Measurements from ENCODE around the gene TSPAN9. TPM values are rescaled to one million over a fixed set of nuclear protein-coding genes. Genes with fewer than 3 reads are reported as not detected.

TSPAN9 gene
- total RNA-seq, 3 donors from 2014 or later (not counting 1 experiment from before 2014, with no cell fraction given) = 0.86 to 1.6 (median 1.1) TPM

- H3K4me1 ChIP-seq (ENCODE audit: control insufficient read depth, insufficient read depth, low read length) = no peaks in the 10 kb centered on the region
- no peaks in the 10 kb centered on the region for H3K9me3 ChIP-seq (ENCODE audit: control insufficient read depth, insufficient read depth, low read length)
- TF ChIP-seq, protein P1, sequence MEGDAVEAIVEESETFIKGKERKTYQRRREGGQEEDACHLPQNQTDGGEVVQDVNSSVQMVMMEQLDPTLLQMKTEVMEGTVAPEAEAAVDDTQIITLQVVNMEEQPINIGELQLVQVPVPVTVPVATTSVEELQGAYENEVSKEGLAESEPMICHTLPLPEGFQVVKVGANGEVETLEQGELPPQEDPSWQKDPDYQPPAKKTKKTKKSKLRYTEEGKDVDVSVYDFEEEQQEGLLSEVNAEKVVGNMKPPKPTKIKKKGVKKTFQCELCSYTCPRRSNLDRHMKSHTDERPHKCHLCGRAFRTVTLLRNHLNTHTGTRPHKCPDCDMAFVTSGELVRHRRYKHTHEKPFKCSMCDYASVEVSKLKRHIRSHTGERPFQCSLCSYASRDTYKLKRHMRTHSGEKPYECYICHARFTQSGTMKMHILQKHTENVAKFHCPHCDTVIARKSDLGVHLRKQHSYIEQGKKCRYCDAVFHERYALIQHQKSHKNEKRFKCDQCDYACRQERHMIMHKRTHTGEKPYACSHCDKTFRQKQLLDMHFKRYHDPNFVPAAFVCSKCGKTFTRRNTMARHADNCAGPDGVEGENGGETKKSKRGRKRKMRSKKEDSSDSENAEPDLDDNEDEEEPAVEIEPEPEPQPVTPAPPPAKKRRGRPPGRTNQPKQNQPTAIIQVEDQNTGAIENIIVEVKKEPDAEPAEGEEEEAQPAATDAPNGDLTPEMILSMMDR (IDR thresholded peaks at IDR 0.05) = no peak
- Mint-ChIP-seq H3K9me3 (no peaks in the 10 kb centered on the region), H3K36me3 (no peaks in the 10 kb centered on the region), H3K27me3 (ENCODE audit: low read depth in 2 of 2) (peaks cover 0 to 10% of the 10 kb centered on the region in 2 donors), H3K4me1 (no peaks in the 10 kb centered on the region), H3K27ac (no peak overlapping the region), H3K4me3 (no peak overlapping the region)
- H3K27ac ChIP-seq (ENCODE audit: low read length) = no peak overlapping the region
- no peaks in the 10 kb centered on the region for H3K36me3 ChIP-seq (ENCODE audit: control insufficient read depth, insufficient read depth, low read length)
- intact Hi-C loops (cut with micrococcal nuclease) = no loop called here
- ATAC-seq (no peak), DNase-seq (no peak)
- 85% methylated on average over 6 of the region's 6 CpGs for WGBS (ENCODE audit: insufficient coverage)
- H3K27me3 ChIP-seq (ENCODE audit: control insufficient read depth, insufficient read depth, low read length) = no peaks in the 10 kb centered on the region
- no peak overlapping the region for H3K4me3 ChIP-seq (ENCODE audit: low read length)
Observed at GRCh38 chr12:3161861-3162260, 84.7 kb downstream of the TSPAN9 start.

GRCh38 chr12:3164454-3165077 is 87.4 kb downstream of the TSPAN9 start:
- no peaks in the 10 kb centered on the region for H3K9me3 Mint-ChIP-seq
- TF ChIP-seq, protein P1 (IDR thresholded peaks at IDR 0.05) = no peak
- intact Hi-C loops (cut with micrococcal nuclease) = no loop called here
- no peaks in the 10 kb centered on the region for H3K9me3 ChIP-seq (ENCODE audit: control insufficient read depth, insufficient read depth, low read length)
- ATAC-seq (no peak), DNase-seq (no peak)
- H3K27ac Mint-ChIP-seq = no peak overlapping the region
- no peak overlapping the region for H3K27ac ChIP-seq (ENCODE audit: low read length)
- no peaks in the 10 kb centered on the region for H3K36me3 ChIP-seq (ENCODE audit: control insufficient read depth, insufficient read depth, low read length)
- H3K36me3 Mint-ChIP-seq = no peaks in the 10 kb centered on the region
- H3K4me3 Mint-ChIP-seq = no peak overlapping the region
- H3K27me3 ChIP-seq (ENCODE audit: control insufficient read depth, insufficient read depth, low read length) = no peaks in the 10 kb centered on the region
- WGBS (ENCODE audit: insufficient coverage) = 86% methylated on average over 11 of the region's 11 CpGs
- no peaks in the 10 kb centered on the region for H3K4me1 Mint-ChIP-seq
- H3K27me3 Mint-ChIP-seq (ENCODE audit: low read depth in 2 of 2) = peaks cover 0 to 13% of the 10 kb centered on the region in 2 donors
- H3K4me3 ChIP-seq (ENCODE audit: low read length) = no peak overlapping the region
- no peaks in the 10 kb centered on the region for H3K4me1 ChIP-seq (ENCODE audit: control insufficient read depth, insufficient read depth, low read length)

DNA sequence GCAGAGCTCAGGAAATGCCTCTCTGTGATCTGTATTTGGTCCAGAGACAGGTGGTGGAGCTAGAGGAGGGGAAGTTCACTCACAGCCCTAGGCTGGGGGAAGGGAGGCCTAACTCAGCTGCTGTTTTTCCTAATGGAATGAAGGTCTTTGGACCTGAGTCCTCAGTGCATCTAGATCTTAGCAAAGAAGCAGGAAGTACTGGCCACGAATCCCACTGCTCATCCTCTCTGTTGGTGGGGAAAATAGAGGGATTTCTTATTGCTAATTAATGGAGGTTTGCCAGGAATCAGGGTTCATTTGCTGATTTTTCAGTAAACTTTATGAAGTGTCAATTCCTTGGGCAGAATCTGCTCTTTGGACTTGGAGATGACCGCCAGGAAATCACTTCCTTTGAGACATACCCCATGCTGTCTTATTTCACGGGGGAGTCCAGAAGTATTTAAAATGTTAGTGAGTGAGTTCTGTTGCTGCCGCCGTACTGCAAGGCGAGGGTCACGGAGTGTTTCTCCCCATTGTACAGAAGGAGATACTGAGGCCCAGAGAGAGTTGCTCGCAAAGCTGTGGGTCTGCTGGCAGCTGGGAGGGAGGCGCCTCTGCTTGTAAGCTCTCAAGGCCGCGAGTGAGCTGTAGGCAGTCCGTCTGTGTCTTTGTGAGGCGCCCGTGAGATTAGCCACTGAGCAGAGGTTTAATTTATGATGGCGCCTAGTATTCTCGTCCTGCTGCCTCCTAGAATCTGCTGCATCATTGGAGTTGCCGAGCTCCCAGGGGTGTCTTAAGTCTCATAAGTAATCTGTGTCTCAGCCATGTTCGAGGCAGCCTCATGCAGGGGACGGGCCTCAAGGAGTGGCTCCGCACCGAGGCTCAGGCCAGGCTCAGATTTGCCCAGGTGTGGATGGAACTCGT is 88.2 kb downstream of the TSPAN9 start:
- H3K4me1 ChIP-seq (ENCODE audit: control insufficient read depth, insufficient read depth, low read length) = no peaks in the 10 kb centered on the region
- 87% methylated on average over 22 of the region's 22 CpGs for WGBS (ENCODE audit: insufficient coverage)
- no peak overlapping the region for H3K27ac Mint-ChIP-seq
- no peaks in the 10 kb centered on the region for H3K4me1 Mint-ChIP-seq
- intact Hi-C loops (cut with micrococcal nuclease) = no loop called here
- no peak for DNase-seq
- H3K27me3 Mint-ChIP-seq (ENCODE audit: low read depth in 2 of 2) = peaks cover 0 to 13% of the 10 kb centered on the region in 2 donors
- H3K27me3 ChIP-seq (ENCODE audit: control insufficient read depth, insufficient read depth, low read length) = no peaks in the 10 kb centered on the region
- no peaks in the 10 kb centered on the region for H3K36me3 ChIP-seq (ENCODE audit: control insufficient read depth, insufficient read depth, low read length)
- H3K36me3 Mint-ChIP-seq = no peaks in the 10 kb centered on the region
- TF ChIP-seq, protein P1 (IDR thresholded peaks at IDR 0.05) = no peak
- no peaks in the 10 kb centered on the region for H3K9me3 Mint-ChIP-seq
- no peak overlapping the region for H3K4me3 ChIP-seq (ENCODE audit: low read length)
- ATAC-seq = no peak
- no peak overlapping the region for H3K4me3 Mint-ChIP-seq
- no peaks in the 10 kb centered on the region for H3K9me3 ChIP-seq (ENCODE audit: control insufficient read depth, insufficient read depth, low read length)
- no peak overlapping the region for H3K27ac ChIP-seq (ENCODE audit: low read length)

Data from natural killer cell (primary cell).